Activated naive CD4-positive, alpha-beta T cell treated with anti-CD3 and anti-CD28 coated beads for 36 hours (primary cell): ENCODE measurements around the gene UTP11. TPM values are rescaled to one million over a fixed set of nuclear protein-coding genes. Genes with fewer than 3 reads are reported as not detected.

Experiments
- CTCF ChIA-PET: fragments of 350-600 bp; sonication (Branson Sonifier 250); formaldehyde crosslinking; loops from one replicate; lab custom pipeline; 2021; ENCODE audit warnings: antibody characterized with exemption; lab: Charles Lee
- DNase-seq: peaks from one replicate; pipeline ENCODE4 v3.0.0-alpha.2; 2020
- H3K27ac Mint-ChIP-seq: one replicate; pipeline ENCODE4 v1.8.0; 2021; ENCODE audit warnings: mild to moderate bottlenecking, mixed read lengths
- H3K27me3 Mint-ChIP-seq: one replicate; pipeline ENCODE4 v1.8.0; 2021; ENCODE audit warnings: low read depth, mixed read lengths
- H3K36me3 Mint-ChIP-seq: one replicate; pipeline ENCODE4 v1.8.0; 2021; ENCODE audit warnings: low read depth, mixed read lengths
- H3K4me1 Mint-ChIP-seq: one replicate; pipeline ENCODE4 v1.8.0; 2021; ENCODE audit warnings: low read depth, mixed read lengths
- H3K4me3 Mint-ChIP-seq: one replicate; pipeline ENCODE4 v1.8.0; 2021; ENCODE audit warnings: mild to moderate bottlenecking, moderate library complexity, mixed read lengths
- H3K9me3 Mint-ChIP-seq: one replicate; pipeline ENCODE4 v1.8.0; 2021; ENCODE audit warnings: mixed read lengths
- intact Hi-C: fragments of 100-400 bp; cut with micrococcal nuclease; formaldehyde crosslinking; loops from one replicate; pipeline ENCODE4 v1.15.1; 2023
- total RNA-seq, 2 experiments: library from RNA; stranded (reverse); gene quantifications; one replicate each; pipeline ENCODE4 v1.2.3, GENCODE V29; 2021

UTP11 gene
- total RNA-seq, 2 experiments from 2014 or later: 49.7 to 49.8 TPM

- CTCF ChIA-PET: interaction anchor here (1.1 kb wide), 1 partner anchor 26 kb away, joined by 3 read pairs; no protein-coding TSS in a partner anchor
- no peak overlapping the region for H3K4me3 Mint-ChIP-seq
- H3K4me1 Mint-ChIP-seq: peaks cover 5% of the 10 kb centered on the region
- no peak overlapping the region for H3K27ac Mint-ChIP-seq
- no peaks in the 10 kb centered on the region for H3K9me3 Mint-ChIP-seq
- H3K27me3 Mint-ChIP-seq: peaks cover 19% of the 10 kb centered on the region
- intact Hi-C loops: no loop called here
- H3K36me3 Mint-ChIP-seq: no peaks in the 10 kb centered on the region
- no peak for DNase-seq
Observed at GRCh38 chr1:38052750-38053415, 40.3 kb downstream of the UTP11 start.

- H3K36me3 Mint-ChIP-seq: no peaks in the 10 kb centered on the region
- no peaks in the 10 kb centered on the region for H3K9me3 Mint-ChIP-seq
- no peak for DNase-seq
- no peak overlapping the region for H3K4me3 Mint-ChIP-seq
- no peak overlapping the region for H3K27ac Mint-ChIP-seq
- peaks cover 5% of the 10 kb centered on the region for H3K4me1 Mint-ChIP-seq
- CTCF ChIA-PET: interaction anchor here (1.1 kb wide), 1 partner anchor 18 kb away, joined by 3 read pairs; no protein-coding TSS in a partner anchor
- intact Hi-C loops: no loop called here
- H3K27me3 Mint-ChIP-seq: peaks cover 14% of the 10 kb centered on the region
Observed at GRCh38 chr1:38053416-38054091, 41.0 kb downstream of the UTP11 start.

- CTCF ChIA-PET: no interaction called here
- Mint-ChIP-seq H3K27me3 (peaks cover 13% of the 10 kb centered on the region), H3K9me3 (no peaks in the 10 kb centered on the region), H3K36me3 (no peaks in the 10 kb centered on the region), H3K4me3 (no peak overlapping the region), H3K27ac (no peak overlapping the region), H3K4me1 (peaks cover 5% of the 10 kb centered on the region)
- DNase-seq: no peak
- intact Hi-C loops: no loop called here
Observed at GRCh38 chr1:38055398-38055797, 42.9 kb downstream of the UTP11 start.

DNA sequence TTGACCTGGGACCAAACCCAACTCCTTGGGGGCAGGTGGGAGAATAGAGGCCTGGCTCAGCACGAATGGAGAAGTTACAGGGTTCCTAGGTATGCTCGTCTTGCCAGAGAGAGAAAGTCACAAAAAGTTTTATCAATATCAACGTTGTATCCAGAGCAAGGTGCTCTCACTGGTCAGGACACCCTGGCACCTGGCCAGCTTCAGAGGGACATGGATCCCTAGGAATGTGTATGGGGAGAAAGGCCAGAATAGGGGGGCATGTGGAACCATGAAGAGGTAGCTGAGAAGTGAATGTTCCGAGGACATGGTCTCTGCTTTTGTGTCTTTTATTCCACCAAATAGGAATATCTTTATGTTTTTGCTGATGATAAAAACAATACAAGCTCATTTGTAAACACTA lies 43.4 kb downstream of the UTP11 start:
- DNase-seq: no peak
- Mint-ChIP-seq H3K9me3 (no peaks in the 10 kb centered on the region), H3K4me3 (no peak overlapping the region), H3K4me1 (peaks cover 5% of the 10 kb centered on the region), H3K27me3 (peaks cover 13% of the 10 kb centered on the region), H3K36me3 (no peaks in the 10 kb centered on the region), H3K27ac (no peak overlapping the region)
- CTCF ChIA-PET: interaction anchor here (1.1 kb wide), 1 partner anchor 12 kb away, joined by 3 read pairs; no protein-coding TSS in a partner anchor
- intact Hi-C loops: no loop called here

DNA sequence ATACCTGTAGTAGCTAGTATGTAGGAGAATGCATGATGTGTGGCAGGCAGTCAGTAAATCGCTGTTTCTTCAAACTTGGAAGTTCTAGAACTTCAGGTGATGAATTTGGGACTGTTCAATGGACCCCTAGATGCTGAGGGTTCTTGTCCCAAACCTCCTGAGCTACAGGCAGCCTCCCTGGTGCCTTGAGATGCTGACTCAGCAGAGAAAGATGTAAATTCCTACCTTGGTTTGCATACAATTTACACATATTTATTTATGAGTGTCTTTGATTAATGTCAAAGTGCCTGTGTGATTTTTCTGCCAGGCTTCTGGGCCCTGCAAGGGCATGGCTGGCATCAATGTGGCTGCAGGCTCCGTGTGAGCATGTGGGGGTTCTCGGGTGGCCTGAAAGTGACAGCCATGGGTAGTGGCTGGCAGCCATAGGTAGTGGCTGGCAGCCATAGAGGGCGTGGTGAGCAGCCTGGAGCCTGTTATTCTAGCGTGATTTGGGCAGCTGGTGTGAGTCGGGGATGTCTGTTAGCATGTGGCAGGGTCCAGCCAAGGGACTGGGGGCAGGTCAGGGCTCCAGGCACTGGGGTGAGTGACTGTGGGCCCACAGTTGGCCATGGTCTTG lies 47.2 kb downstream of the UTP11 start:
- Mint-ChIP-seq H3K4me3 (no peak overlapping the region), H3K4me1 (peaks cover 6% of the 10 kb centered on the region), H3K27me3 (peaks cover 13% of the 10 kb centered on the region), H3K36me3 (no peaks in the 10 kb centered on the region), H3K9me3 (no peaks in the 10 kb centered on the region), H3K27ac (no peak overlapping the region)
- intact Hi-C loops: no loop called here
- CTCF ChIA-PET: interaction anchor here (1.1 kb wide), 1 partner anchor 13 kb away, joined by 3 read pairs; no protein-coding TSS in a partner anchor
- DNase-seq: no peak

DNA sequence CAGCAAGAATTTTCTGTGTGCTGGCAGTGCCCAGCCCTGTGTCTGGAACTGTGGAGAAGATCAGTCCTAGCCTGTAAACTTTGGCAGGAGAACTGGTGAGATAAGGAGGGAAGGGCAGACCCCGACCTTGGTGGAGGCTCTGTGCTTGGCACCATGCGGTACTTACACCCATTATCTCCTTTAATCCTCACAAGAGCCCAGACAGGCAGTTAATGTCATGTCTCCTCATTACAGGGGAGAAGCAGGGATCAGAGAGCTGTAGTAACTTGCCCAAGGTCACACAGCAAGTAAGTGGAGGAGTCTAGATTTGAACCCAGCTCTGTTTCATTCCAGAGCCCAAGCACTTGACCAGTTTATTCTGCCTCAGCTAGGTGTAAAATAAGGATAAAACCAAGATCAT lies 48.0 kb downstream of the UTP11 start:
- H3K9me3 Mint-ChIP-seq: no peaks in the 10 kb centered on the region
- peaks cover 9% of the 10 kb centered on the region for H3K27me3 Mint-ChIP-seq
- H3K27ac Mint-ChIP-seq: no peak overlapping the region
- peaks cover 6% of the 10 kb centered on the region for H3K4me1 Mint-ChIP-seq
- CTCF ChIA-PET: interaction anchor here (1.1 to 1.2 kb wide), 2 partner anchors 11 to 12 kb away, joined by 3 read pairs; no protein-coding TSS in a partner anchor
- no peak for DNase-seq
- no peaks in the 10 kb centered on the region for H3K36me3 Mint-ChIP-seq
- H3K4me3 Mint-ChIP-seq: no peak overlapping the region
- intact Hi-C loops: no loop called here

DNA sequence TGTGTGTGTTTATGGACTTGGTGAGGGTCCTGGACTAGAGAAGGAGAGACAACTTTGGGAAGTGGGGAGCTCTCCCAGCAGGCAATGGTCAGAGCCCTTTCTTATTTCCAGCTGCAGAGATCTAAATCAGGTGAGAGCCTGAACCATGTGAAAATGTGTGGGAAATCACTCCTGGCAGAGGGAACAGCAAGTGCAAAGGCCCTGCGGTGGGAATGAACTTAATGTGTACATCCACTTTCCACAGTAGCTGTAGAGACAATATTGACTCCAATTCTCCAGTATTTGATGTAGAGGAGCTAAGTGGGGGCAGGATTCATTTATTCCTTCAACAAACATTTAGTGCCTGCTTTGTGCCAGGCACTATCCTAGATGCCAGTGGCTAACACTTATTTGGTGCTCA lies 48.8 kb downstream of the UTP11 start:
- H3K27me3 Mint-ChIP-seq: peaks cover 9% of the 10 kb centered on the region
- H3K36me3 Mint-ChIP-seq: no peaks in the 10 kb centered on the region
- intact Hi-C loops: no loop called here
- no peak for DNase-seq
- H3K4me1 Mint-ChIP-seq: peaks cover 6% of the 10 kb centered on the region
- no peaks in the 10 kb centered on the region for H3K9me3 Mint-ChIP-seq
- CTCF ChIA-PET: interaction anchor here (1.2 kb wide), 1 partner anchor 10 kb away, joined by 3 read pairs; no protein-coding TSS in a partner anchor
- H3K4me3 Mint-ChIP-seq: no peak overlapping the region
- H3K27ac Mint-ChIP-seq: no peak overlapping the region

DNA sequence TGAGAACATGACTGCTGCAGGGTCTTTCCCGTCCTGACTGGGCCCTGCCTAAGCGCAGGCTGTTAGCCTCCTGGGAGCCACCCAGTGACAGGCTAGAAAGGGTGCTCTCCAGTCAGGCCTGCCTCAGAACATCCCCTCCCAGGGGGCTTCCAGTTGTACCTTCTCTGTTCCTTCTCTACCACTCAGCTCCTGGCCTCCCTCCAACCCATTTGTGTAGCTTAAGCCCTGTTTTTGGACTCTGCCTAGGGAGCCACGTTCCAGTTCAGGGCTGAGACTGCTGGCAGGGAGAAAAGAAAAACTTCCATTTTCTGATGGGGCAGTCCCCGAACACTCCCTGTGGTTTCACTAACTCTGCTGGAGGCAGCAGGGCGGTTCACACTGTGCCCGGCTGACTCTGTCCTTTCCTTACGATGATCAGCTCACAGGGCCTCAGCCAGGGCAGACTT lies 49.4 kb downstream of the UTP11 start:
- Mint-ChIP-seq H3K4me1 (peaks cover 6% of the 10 kb centered on the region), H3K9me3 (no peaks in the 10 kb centered on the region), H3K4me3 (no peak overlapping the region), H3K36me3 (no peaks in the 10 kb centered on the region), H3K27me3 (peaks cover 9% of the 10 kb centered on the region), H3K27ac (no peak overlapping the region)
- no peak for DNase-seq
- intact Hi-C loops: no loop called here
- CTCF ChIA-PET: no interaction called here

DNA sequence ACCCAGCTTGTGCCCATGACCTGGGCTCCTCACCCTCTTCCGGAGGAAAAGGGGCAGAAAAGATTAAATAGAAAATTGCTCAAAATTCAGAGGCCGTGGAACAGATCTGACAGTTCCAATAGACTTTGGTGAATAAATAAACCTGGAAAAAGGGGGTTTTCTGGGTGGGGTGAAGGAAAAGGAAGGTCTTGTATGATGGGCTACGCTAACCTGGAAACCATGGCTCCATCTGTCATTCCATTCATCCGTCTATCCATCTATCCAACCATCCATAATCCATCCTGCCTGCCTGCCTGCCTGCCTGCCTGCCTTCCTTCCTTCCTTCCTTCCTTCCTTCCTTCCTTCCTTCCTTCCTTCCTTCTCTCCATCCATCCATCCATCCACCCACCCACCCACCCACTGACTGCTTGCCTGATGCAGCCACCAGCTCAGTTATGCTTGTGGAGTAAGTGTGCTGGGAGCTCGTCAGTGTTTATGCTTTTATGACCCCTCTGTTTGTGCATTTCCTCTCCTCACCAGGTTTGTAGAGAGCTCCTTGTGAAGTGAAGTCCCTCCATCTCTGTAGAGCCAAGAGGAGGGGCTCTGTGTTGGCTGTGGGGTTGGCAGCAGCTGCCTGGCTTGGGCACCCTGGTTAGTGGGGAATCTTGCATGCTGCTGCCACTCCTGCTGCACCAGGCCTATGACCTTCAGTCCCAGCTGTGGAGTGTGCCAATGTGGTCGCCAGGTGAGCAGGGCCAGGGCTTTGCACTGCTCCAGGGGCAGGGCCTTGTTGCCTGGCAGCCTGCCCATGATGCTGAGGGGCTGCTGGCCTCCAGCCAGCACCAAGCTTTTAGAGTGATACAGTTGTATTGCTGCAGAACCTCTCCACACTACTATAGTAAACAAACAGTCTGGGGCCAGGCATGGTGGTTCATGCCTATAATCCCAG lies 50.1 kb downstream of the UTP11 start:
- Mint-ChIP-seq H3K36me3 (no peaks in the 10 kb centered on the region), H3K9me3 (no peaks in the 10 kb centered on the region), H3K4me3 (no peak overlapping the region), H3K27me3 (peaks cover 11% of the 10 kb centered on the region), H3K4me1 (peaks cover 6% of the 10 kb centered on the region), H3K27ac (no peak overlapping the region)
- DNase-seq: no peak
- CTCF ChIA-PET: no interaction called here
- intact Hi-C loops: no loop called here

DNA sequence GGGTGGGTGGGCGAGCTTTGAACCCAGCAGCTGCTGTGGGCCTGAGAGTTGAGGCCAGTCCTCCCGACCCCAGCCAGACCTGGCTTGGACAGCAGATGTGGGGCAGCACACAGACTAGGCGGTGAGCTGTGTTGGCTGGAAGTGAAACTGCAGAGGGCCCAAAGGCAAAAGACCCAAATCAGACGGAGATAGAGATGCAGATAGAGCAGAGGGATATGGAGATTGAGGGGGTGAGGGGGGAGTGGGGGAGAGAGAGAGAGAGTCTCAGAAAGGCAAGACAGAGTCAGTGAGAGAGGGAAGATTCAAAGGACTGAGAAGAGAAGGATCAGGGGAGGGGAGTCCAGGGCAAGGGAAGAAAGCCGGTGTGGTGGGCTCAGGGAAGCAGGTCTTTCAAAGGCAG lies 51.1 kb downstream of the UTP11 start:
- no peak overlapping the region for H3K4me3 Mint-ChIP-seq
- CTCF ChIA-PET: no interaction called here
- H3K4me1 Mint-ChIP-seq: peaks cover 6% of the 10 kb centered on the region
- peaks cover 17% of the 10 kb centered on the region for H3K27me3 Mint-ChIP-seq
- H3K9me3 Mint-ChIP-seq: no peaks in the 10 kb centered on the region
- H3K36me3 Mint-ChIP-seq: no peaks in the 10 kb centered on the region
- intact Hi-C loops: no loop called here
- DNase-seq: no peak
- no peak overlapping the region for H3K27ac Mint-ChIP-seq

- H3K4me1 Mint-ChIP-seq: peaks cover 6% of the 10 kb centered on the region
- intact Hi-C loops: no loop called here
- no peaks in the 10 kb centered on the region for H3K36me3 Mint-ChIP-seq
- CTCF ChIA-PET: no interaction called here
- DNase-seq: no peak
- H3K27ac Mint-ChIP-seq: no peak overlapping the region
- no peak overlapping the region for H3K4me3 Mint-ChIP-seq
- peaks cover 19% of the 10 kb centered on the region for H3K27me3 Mint-ChIP-seq
- no peaks in the 10 kb centered on the region for H3K9me3 Mint-ChIP-seq
Observed at GRCh38 chr1:38064197-38064903, 51.8 kb downstream of the UTP11 start.
